Ishikawa (cell line): ENCODE measurements around the gene TPCN2.

Experiments
- EP300 ChIP-seq: IDR thresholded peaks from 2 replicates; pipeline ENCODE4 v1.6.1; 2012; ENCODE audit warnings: borderline replicate concordance
- TF ChIP-seq, protein P1 (sequence below): IDR thresholded peaks from 2 replicates; pipeline ENCODE4 v1.6.1; 2012; ENCODE audit warnings: low read depth, mild to moderate bottlenecking

DNA sequence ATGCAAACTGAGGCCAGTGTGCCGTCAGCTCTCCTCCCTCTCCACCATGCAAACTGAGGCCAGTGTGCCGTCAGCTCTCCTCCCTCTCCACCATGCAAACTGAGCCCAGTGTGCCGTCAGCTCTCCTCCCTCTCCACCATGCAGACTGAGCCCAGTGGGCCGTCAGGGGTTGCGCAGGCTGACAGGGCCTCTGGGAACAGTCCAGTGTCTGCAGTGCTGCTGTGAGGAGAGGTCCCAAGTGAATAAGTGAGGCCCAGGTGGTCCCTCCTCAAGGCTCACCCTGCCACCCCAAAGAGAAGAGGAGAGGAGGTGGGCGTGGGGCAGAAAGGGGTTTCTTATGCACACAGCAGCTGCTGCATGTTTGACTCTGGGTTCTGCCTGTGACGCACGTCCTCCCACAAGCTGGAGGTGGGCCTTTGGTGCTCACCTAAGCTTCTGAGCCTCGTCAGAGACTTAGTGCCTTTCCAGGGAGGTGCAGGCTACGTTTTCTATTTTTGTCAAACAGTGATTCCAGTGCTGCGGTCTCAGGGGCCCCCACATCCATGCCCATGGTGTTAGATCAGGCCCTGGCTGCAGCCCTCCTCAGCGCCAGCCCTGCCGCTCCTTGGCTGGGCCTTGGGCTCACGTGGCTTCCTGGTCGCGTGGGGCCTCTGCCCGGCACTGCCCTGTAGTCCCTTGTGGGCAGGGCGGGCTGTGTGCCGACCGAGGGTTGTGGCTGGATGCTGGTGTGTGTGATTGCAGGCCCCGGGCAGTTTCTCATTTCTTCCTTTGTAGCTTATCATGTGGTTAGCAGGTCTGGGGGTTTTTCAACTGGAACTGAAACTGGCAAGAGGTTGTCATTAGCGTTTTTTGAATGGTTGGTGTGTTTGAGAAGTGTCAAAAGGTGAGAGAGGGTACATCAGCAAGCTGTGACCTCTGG, 7.1 kb downstream of the TPCN2 start:
- no peak for TF ChIP-seq EP300
- TF ChIP-seq, protein P1, sequence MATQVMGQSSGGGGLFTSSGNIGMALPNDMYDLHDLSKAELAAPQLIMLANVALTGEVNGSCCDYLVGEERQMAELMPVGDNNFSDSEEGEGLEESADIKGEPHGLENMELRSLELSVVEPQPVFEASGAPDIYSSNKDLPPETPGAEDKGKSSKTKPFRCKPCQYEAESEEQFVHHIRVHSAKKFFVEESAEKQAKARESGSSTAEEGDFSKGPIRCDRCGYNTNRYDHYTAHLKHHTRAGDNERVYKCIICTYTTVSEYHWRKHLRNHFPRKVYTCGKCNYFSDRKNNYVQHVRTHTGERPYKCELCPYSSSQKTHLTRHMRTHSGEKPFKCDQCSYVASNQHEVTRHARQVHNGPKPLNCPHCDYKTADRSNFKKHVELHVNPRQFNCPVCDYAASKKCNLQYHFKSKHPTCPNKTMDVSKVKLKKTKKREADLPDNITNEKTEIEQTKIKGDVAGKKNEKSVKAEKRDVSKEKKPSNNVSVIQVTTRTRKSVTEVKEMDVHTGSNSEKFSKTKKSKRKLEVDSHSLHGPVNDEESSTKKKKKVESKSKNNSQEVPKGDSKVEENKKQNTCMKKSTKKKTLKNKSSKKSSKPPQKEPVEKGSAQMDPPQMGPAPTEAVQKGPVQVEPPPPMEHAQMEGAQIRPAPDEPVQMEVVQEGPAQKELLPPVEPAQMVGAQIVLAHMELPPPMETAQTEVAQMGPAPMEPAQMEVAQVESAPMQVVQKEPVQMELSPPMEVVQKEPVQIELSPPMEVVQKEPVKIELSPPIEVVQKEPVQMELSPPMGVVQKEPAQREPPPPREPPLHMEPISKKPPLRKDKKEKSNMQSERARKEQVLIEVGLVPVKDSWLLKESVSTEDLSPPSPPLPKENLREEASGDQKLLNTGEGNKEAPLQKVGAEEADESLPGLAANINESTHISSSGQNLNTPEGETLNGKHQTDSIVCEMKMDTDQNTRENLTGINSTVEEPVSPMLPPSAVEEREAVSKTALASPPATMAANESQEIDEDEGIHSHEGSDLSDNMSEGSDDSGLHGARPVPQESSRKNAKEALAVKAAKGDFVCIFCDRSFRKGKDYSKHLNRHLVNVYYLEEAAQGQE = no peak
